ENCODE measurements around the gene HSPE1. TPM values are rescaled to one million over a fixed set of nuclear protein-coding genes. Genes with fewer than 3 reads are reported as not detected.

Gene HSPE1
- total RNA-seq, 5 donors from 2014 or later (not counting 1 experiment from before 2014, with no cell fraction given): 49.9 to 72.7 (median 55.1) TPM

- no CpG with 5 or more reads among the region's 2 CpGs for WGBS (ENCODE audit: insufficient coverage)
- H3K4me1 ChIP-seq (ENCODE audit: control insufficient read depth in 1 of 2, extremely low read depth in 1 of 2, insufficient read depth in 2 of 2, low read length in 2 of 2): peaks cover 10 to 16% of the 10 kb centered on the region in 2 experiments
- Mint-ChIP-seq H3K27ac (peak overlapping the region in 1 of 2 donors; percentile 58), H3K9me3 (peaks cover 0 to 4% (median 0%) of the 10 kb centered on the region in 3 donors), H3K4me3 (peak overlapping the region; percentile 80 to 98 (median 97)), H3K27me3 (no peaks in the 10 kb centered on the region), H3K4me1 (peaks cover 52 to 56% (median 53%) of the 10 kb centered on the region in 3 donors), H3K36me3 (peaks cover 10% of the 10 kb centered on the region)
- H3K4me3 ChIP-seq (ENCODE audit: control insufficient read depth in 1 of 2, extremely low read depth in 1 of 2, low read length in 1 of 2): peak overlapping the region; percentile 72 to 85
- H3K36me3 ChIP-seq (ENCODE audit: control insufficient read depth in 2 of 2, extremely low read depth in 1 of 2, insufficient read depth in 1 of 2, low read length in 1 of 2): no peaks in the 10 kb centered on the region
- ChIA-PET CTCF (interaction anchor here in 1 of 2 donors (0.9 to 1.6 kb wide), 4 partner anchors 15 to 82 kb away, joined by 3 to 4 read pairs (median 3); partner anchors contain the start of genes HSPD1, HSPE1 and SF3B1), POLR2A (interaction anchor here in 1 of 2 donors (0.8 to 2.9 kb wide), 4 partner anchors 15 to 82 kb away, joined by 4 to 36 read pairs (median 6); partner anchors contain the start of genes HSPD1, HSPE1 and SF3B1)
- DNase-seq (no peak), ATAC-seq (replicated peaks in 1 of 4) (no peak)
- H3K9me3 ChIP-seq: no peaks in the 10 kb centered on the region
- peak overlapping the region; percentile 93 for H3K27ac ChIP-seq (ENCODE audit: low read length)
- no peaks in the 10 kb centered on the region for H3K27me3 ChIP-seq (replicated peaks in 1 of 2; ENCODE audit: control insufficient read depth in 2 of 2, extremely low read depth in 1 of 2, insufficient read depth in 2 of 2, low read length in 1 of 2)
Measured at GRCh38 chr2:197517150-197517549, 17.0 kb downstream of the HSPE1 start.

- Mint-ChIP-seq H3K4me1 (peaks cover 36 to 47% (median 40%) of the 10 kb centered on the region in 3 donors), H3K4me3 (no peak overlapping the region), H3K27me3 (no peaks in the 10 kb centered on the region), H3K27ac (peak overlapping the region in 1 of 2 donors; percentile 16), H3K9me3 (no peaks in the 10 kb centered on the region), H3K36me3 (peaks cover 42% of the 10 kb centered on the region)
- Histone ChIP-seq H3K4me3 (ENCODE audit: control insufficient read depth in 1 of 2, extremely low read depth in 1 of 2, low read length in 1 of 2) (no peak overlapping the region), H3K36me3 (ENCODE audit: control insufficient read depth in 2 of 2, extremely low read depth in 1 of 2, insufficient read depth in 1 of 2, low read length in 1 of 2) (peaks cover 6 to 59% of the 10 kb centered on the region in 2 donors), H3K9me3 (no peaks in the 10 kb centered on the region), H3K27me3 (replicated peaks in 1 of 2; ENCODE audit: control insufficient read depth in 2 of 2, extremely low read depth in 1 of 2, insufficient read depth in 2 of 2, low read length in 1 of 2) (no peaks in the 10 kb centered on the region), H3K27ac (ENCODE audit: low read length) (no peak overlapping the region), H3K4me1 (ENCODE audit: control insufficient read depth in 1 of 2, extremely low read depth in 1 of 2, insufficient read depth in 2 of 2, low read length in 2 of 2) (peaks cover 4 to 7% of the 10 kb centered on the region in 2 experiments)
- ChIA-PET POLR2A (no interaction called here), CTCF (interaction anchor here in 1 of 2 donors (0.8 kb wide), 1 partner anchor 386 kb away, joined by 3 read pairs; no protein-coding TSS in a partner anchor)
- WGBS (ENCODE audit: insufficient coverage): 100% methylated on average over 2 of the region's 2 CpGs
- ATAC-seq (replicated peaks in 1 of 4) (no peak), DNase-seq (no peak)
Measured at GRCh38 chr2:197538412-197538811, 38.2 kb downstream of the HSPE1 start.

- Mint-ChIP-seq H3K27me3 (no peaks in the 10 kb centered on the region), H3K4me1 (peaks cover 25 to 35% (median 28%) of the 10 kb centered on the region in 3 donors), H3K9me3 (no peaks in the 10 kb centered on the region), H3K36me3 (peaks cover 37% of the 10 kb centered on the region), H3K4me3 (no peak overlapping the region), H3K27ac (peak overlapping the region in 1 of 2 donors; percentile 41)
- Histone ChIP-seq H3K4me1 (ENCODE audit: control insufficient read depth in 1 of 2, extremely low read depth in 1 of 2, insufficient read depth in 2 of 2, low read length in 2 of 2) (peaks cover 2 to 3% of the 10 kb centered on the region in 2 experiments), H3K27me3 (replicated peaks in 1 of 2; ENCODE audit: control insufficient read depth in 2 of 2, extremely low read depth in 1 of 2, insufficient read depth in 2 of 2, low read length in 1 of 2) (no peaks in the 10 kb centered on the region), H3K4me3 (ENCODE audit: control insufficient read depth in 1 of 2, extremely low read depth in 1 of 2, low read length in 1 of 2) (no peak overlapping the region), H3K27ac (ENCODE audit: low read length) (no peak overlapping the region), H3K36me3 (ENCODE audit: control insufficient read depth in 2 of 2, extremely low read depth in 1 of 2, insufficient read depth in 1 of 2, low read length in 1 of 2) (peaks cover 11 to 70% of the 10 kb centered on the region in 2 donors), H3K9me3 (no peaks in the 10 kb centered on the region)
- ChIA-PET CTCF (no interaction called here), POLR2A (no interaction called here)
- DNase-seq (no peak), ATAC-seq (replicated peaks in 1 of 4) (no peak)
- no CpG with 5 or more reads among the region's 1 CpG for WGBS (ENCODE audit: insufficient coverage)
Measured at GRCh38 chr2:197539734-197540133, 39.6 kb downstream of the HSPE1 start.

GRCh38 chr2:197543206-197543605 is 43.0 kb downstream of the HSPE1 start:
- Mint-ChIP-seq H3K9me3 (no peaks in the 10 kb centered on the region), H3K27ac (no peak overlapping the region), H3K4me1 (peaks cover 19 to 21% (median 20%) of the 10 kb centered on the region in 3 donors), H3K27me3 (no peaks in the 10 kb centered on the region), H3K4me3 (no peak overlapping the region), H3K36me3 (peaks cover 46% of the 10 kb centered on the region)
- CTCF ChIA-PET: no interaction called here
- Histone ChIP-seq H3K27ac (ENCODE audit: low read length) (no peak overlapping the region), H3K9me3 (no peaks in the 10 kb centered on the region), H3K4me1 (ENCODE audit: control insufficient read depth in 1 of 2, extremely low read depth in 1 of 2, insufficient read depth in 2 of 2, low read length in 2 of 2) (no peaks in the 10 kb centered on the region), H3K27me3 (replicated peaks in 1 of 2; ENCODE audit: control insufficient read depth in 2 of 2, extremely low read depth in 1 of 2, insufficient read depth in 2 of 2, low read length in 1 of 2) (no peaks in the 10 kb centered on the region), H3K4me3 (ENCODE audit: control insufficient read depth in 1 of 2, extremely low read depth in 1 of 2, low read length in 1 of 2) (no peak overlapping the region), H3K36me3 (ENCODE audit: control insufficient read depth in 2 of 2, extremely low read depth in 1 of 2, insufficient read depth in 1 of 2, low read length in 1 of 2) (peaks cover 18 to 63% of the 10 kb centered on the region in 2 donors)
- POLR2A ChIA-PET: no interaction called here
- ATAC-seq (replicated peaks in 1 of 4): no peak
- WGBS (ENCODE audit: insufficient coverage): no CpG with 5 or more reads among the region's 3 CpGs
- DNase-seq: no peak

- H3K4me3 ChIP-seq (ENCODE audit: control insufficient read depth in 1 of 2, extremely low read depth in 1 of 2, low read length in 1 of 2): no peak overlapping the region
- ATAC-seq (replicated peaks in 1 of 4): no peak
Measured at GRCh38 chr2:197547163-197547900, 47.2 kb downstream of the HSPE1 start.

GRCh38 chr2:197548582-197548981 is 48.4 kb downstream of the HSPE1 start:
- Mint-ChIP-seq H3K36me3 (peaks cover 45% of the 10 kb centered on the region), H3K27me3 (no peaks in the 10 kb centered on the region), H3K9me3 (no peaks in the 10 kb centered on the region), H3K4me3 (no peak overlapping the region), H3K4me1 (peaks cover 2 to 6% (median 5%) of the 10 kb centered on the region in 3 donors), H3K27ac (no peak overlapping the region)
- Histone ChIP-seq H3K27me3 (replicated peaks in 1 of 2; ENCODE audit: control insufficient read depth in 2 of 2, extremely low read depth in 1 of 2, insufficient read depth in 2 of 2, low read length in 1 of 2) (no peaks in the 10 kb centered on the region), H3K36me3 (ENCODE audit: control insufficient read depth in 2 of 2, extremely low read depth in 1 of 2, insufficient read depth in 1 of 2, low read length in 1 of 2) (peaks cover 16 to 57% of the 10 kb centered on the region in 2 donors), H3K4me3 (ENCODE audit: control insufficient read depth in 1 of 2, extremely low read depth in 1 of 2, low read length in 1 of 2) (no peak overlapping the region), H3K4me1 (ENCODE audit: control insufficient read depth in 1 of 2, extremely low read depth in 1 of 2, insufficient read depth in 2 of 2, low read length in 2 of 2) (no peaks in the 10 kb centered on the region), H3K9me3 (no peaks in the 10 kb centered on the region), H3K27ac (ENCODE audit: low read length) (no peak overlapping the region)
- DNase-seq (no peak), ATAC-seq (replicated peaks in 1 of 4) (no peak)
- 90% methylated on average over 2 of the region's 5 CpGs for WGBS (ENCODE audit: insufficient coverage)
- ChIA-PET POLR2A (interaction anchor here in 1 of 2 donors (0.7 kb wide), 1 partner anchor 881 kb away, joined by 4 read pairs; no protein-coding TSS in a partner anchor), CTCF (no interaction called here)

More at GRCh38 chr2:197547163-197547900, 47.2 kb downstream of the HSPE1 start:
- ChIA-PET CTCF (no interaction called here), POLR2A (interaction anchor here in 1 of 2 donors (0.5 kb wide), 1 partner anchor 148 kb away, joined by 3 read pairs; no protein-coding TSS in a partner anchor)
- 100% methylated on average over 3 of the region's 5 CpGs for WGBS (ENCODE audit: insufficient coverage)
- Histone ChIP-seq H3K27me3 (replicated peaks in 1 of 2; ENCODE audit: control insufficient read depth in 2 of 2, extremely low read depth in 1 of 2, insufficient read depth in 2 of 2, low read length in 1 of 2) (no peaks in the 10 kb centered on the region), H3K27ac (ENCODE audit: low read length) (no peak overlapping the region), H3K9me3 (no peaks in the 10 kb centered on the region), H3K36me3 (ENCODE audit: control insufficient read depth in 2 of 2, extremely low read depth in 1 of 2, insufficient read depth in 1 of 2, low read length in 1 of 2) (peaks cover 12 to 62% of the 10 kb centered on the region in 2 donors), H3K4me1 (ENCODE audit: control insufficient read depth in 1 of 2, extremely low read depth in 1 of 2, insufficient read depth in 2 of 2, low read length in 2 of 2) (no peaks in the 10 kb centered on the region)
- Mint-ChIP-seq H3K9me3 (no peaks in the 10 kb centered on the region), H3K4me3 (no peak overlapping the region), H3K27me3 (no peaks in the 10 kb centered on the region), H3K4me1 (peaks cover 3 to 6% (median 5%) of the 10 kb centered on the region in 3 donors), H3K27ac (peak overlapping the region; percentile 22 to 72), H3K36me3 (peaks cover 44% of the 10 kb centered on the region)
- no peak for DNase-seq
